HFF-Myc (cell line): ENCODE data around the gene NIPAL3.
"Not testable (repeated sequence)": the region's sequence is repeated elsewhere in the genome, so short reads cannot be mapped to it uniquely, and the experiment has no call there.

Experiments used
- DNase-seq: peaks from one replicate; pipeline ENCODE4 v3.0.0-alpha.2; 2011; ENCODE audit warnings: low read depth; ENCODE audit errors: extremely low read depth
- H3K4me3 ChIP-seq: replicated peaks from 2 replicates; pipeline ENCODE4 v1.5.1; 2011; ENCODE audit warnings: low read depth, mild to moderate bottlenecking, control low read depth, low read length
- CTCF ChIP-seq: IDR thresholded peaks from 2 replicates; pipeline ENCODE4 v1.5.1; 2012; ENCODE audit warnings: mild to moderate bottlenecking, low read depth, low read length, control low read depth; ENCODE audit errors: missing control alignments

Gene NIPAL3

DNA sequence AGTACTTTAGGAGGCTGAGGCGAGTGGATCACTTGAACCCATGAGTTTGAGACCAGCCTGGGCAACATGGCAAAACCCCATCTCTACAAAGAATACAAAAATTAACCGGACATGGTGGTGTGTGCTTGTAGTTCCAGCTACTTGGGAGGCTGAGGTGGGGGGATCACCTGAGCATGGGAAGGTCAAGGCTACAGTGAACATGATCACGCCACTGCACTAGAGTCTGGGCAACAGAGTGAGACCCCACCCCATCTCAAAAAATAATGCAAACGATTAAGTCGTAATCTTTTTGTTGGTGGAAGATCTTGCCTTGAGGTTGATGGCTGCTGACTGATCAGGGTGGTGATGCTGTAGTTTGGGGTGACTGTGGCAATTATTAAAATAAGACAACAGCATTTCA, 93.3 kb downstream of the NIPAL3 start:
- no peak for TF ChIP-seq CTCF
- no peak for DNase-seq

DNA sequence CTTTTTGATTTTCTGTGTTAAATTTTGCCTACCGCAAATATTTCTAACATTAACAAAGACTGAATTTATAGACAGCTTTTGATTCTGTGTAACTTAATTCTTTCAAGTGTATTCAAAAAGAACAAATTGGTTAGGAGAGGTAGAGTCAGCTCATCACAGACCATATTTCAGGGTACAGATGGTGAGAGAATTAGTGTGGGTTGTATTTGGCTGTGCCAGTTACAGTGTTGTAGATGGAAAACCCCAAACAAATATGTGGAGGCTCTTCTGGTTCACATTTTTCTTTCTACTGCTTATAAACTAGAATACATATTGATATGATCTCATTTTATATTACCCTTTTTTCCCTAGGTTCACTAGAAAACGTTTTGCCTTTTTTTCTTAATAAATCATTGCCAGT, 98.1 kb downstream of the NIPAL3 start:
- no peak overlapping the region for H3K4me3 ChIP-seq
- no peak for DNase-seq
- TF ChIP-seq CTCF: no peak

More for the DNA sequence above, 93.3 kb downstream of the NIPAL3 start:
- no peak overlapping the region for H3K4me3 ChIP-seq

- DNase-seq: no peak
- no peak overlapping the region for H3K4me3 ChIP-seq
- TF ChIP-seq CTCF: no peak
Observed at GRCh38 chr1:24514946-24515345, 99.3 kb downstream of the NIPAL3 start.

GRCh38 chr1:24515671-24516209, 100.1 kb downstream of the NIPAL3 start:
- not testable (repeated sequence) for H3K4me3 ChIP-seq
- peak; percentile 22 for DNase-seq

- DNase-seq: no peak
- H3K4me3 ChIP-seq: no peak overlapping the region
- no peak for TF ChIP-seq CTCF
Observed at GRCh38 chr1:24516506-24516905, 100.9 kb downstream of the NIPAL3 start.

DNA sequence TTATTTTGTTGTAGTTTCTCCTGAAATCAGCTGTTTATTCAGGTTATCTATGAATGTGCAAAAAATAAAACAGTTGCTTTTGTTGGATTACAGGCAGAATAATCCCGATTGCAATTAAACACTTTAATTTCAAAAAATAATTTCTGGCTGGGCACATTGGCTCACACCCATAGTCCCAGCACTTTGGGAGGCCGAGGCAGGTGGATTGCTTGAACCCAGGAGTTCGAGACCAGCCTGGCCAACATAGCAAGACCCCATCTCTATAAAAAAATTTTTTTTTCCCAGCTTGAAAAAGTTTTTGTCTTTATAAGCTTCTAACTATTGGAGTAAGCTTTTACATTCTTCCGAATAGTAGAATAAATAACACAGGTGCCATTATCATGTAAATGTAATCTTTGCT, 102.3 kb downstream of the NIPAL3 start:
- TF ChIP-seq CTCF: no peak
- DNase-seq: no peak
- H3K4me3 ChIP-seq: no peak overlapping the region

- not testable (repeated sequence) for DNase-seq, H3K4me3 ChIP-seq
Observed at GRCh38 chr1:24520282-24520681, 104.7 kb downstream of the NIPAL3 start.
